ENCODE data around the gene RGL2. TPM values are rescaled to one million over a fixed set of nuclear protein-coding genes. Genes with fewer than 3 reads are reported as not detected.
"Not testable (repeated sequence)": the region's sequence is repeated elsewhere in the genome, so short reads cannot be mapped to it uniquely, and the experiment has no call there.

RGL2 gene
- total RNA-seq, 1 donor from 2014 or later: 28.4 TPM

DNA sequence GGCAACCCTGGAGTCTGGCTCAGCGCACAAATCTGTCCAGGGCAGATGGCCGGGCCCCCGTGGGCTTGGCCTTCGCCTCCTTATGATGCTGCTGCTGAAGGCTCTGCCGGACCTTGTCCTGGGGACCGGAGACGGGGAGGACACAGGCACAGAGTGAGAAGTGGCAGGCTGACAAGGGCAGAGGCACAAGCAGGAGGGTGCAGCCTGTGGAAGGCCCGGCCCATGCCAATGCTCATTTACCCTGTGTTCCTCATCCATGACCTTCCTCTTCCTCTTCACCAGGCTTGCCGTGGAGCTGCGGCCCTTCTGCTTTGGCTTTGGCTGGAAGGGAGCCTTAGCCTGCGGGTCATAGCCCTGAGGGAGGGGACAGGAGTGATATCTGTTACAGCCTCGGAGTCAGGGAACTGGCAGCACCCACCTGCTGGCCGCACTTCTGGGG, 19.5 kb downstream of the RGL2 start:
- peak overlapping the region; percentile 25 for H3K27ac Mint-ChIP-seq
- peaks cover 42% of the 10 kb centered on the region for H3K4me1 Mint-ChIP-seq
- DNase-seq: no peak
- intact Hi-C loops (cut with micrococcal nuclease): loop anchor here (10.0 kb wide), 2 partner anchors 136 to 434 kb away; partner anchors contain the start of genes CUTA, PHF1 and PSMB8
- peaks cover 69% of the 10 kb centered on the region for H3K36me3 Mint-ChIP-seq (ENCODE audit: low read depth)
- no peaks in the 10 kb centered on the region for H3K27me3 Mint-ChIP-seq
- H3K4me3 Mint-ChIP-seq: no peak overlapping the region
- no peaks in the 10 kb centered on the region for H3K9me3 Mint-ChIP-seq

DNA sequence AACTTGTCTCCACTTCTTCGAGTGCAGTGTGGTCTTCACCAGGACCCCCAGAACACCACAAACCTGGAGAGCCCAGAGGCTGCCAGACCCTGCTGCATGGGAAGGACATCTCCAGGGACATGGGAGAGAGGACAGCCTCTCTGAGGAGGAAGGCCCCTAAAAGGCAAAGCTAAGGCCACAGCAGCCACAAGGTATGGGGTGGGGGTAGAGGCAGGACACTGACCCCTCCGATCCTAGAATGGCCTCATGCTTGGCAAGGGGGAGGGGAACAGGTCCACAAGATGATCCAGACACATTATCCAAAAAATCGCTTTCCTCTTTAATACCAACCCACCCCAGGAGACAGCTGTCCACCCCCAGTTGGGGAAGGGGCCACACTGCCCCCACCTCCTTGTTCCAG, 19.9 kb downstream of the RGL2 start:
- Mint-ChIP-seq H3K4me3 (peak overlapping the region; percentile 6), H3K27ac (no peak overlapping the region), H3K36me3 (ENCODE audit: low read depth) (peaks cover 69% of the 10 kb centered on the region), H3K4me1 (peaks cover 44% of the 10 kb centered on the region), H3K27me3 (no peaks in the 10 kb centered on the region), H3K9me3 (no peaks in the 10 kb centered on the region)
- DNase-seq: no peak
- intact Hi-C loops (cut with micrococcal nuclease): loop anchor here (10.0 kb wide), 2 partner anchors 136 to 434 kb away; partner anchors contain the start of genes CUTA, PHF1 and PSMB8

DNA sequence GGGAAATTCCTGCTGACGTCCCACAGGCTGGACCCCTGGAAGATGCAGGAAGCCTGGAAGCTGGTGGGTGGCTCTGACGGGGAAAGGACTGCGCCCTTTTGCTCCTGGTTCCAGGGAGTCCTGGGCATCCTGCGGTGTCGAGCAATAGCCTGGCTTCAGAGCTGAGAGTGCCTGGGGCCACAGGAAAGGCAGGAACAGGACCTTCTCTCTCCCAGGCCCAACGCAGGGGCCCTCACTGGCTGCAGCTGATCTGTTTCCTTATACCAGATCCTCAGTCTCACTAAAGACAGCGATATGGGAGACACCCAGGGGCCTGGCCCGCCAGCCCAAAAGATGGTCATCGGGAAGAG, 20.4 kb downstream of the RGL2 start:
- Mint-ChIP-seq H3K27me3 (no peaks in the 10 kb centered on the region), H3K27ac (no peak overlapping the region), H3K9me3 (no peaks in the 10 kb centered on the region), H3K4me3 (peak overlapping the region; percentile 6), H3K36me3 (ENCODE audit: low read depth) (peaks cover 73% of the 10 kb centered on the region), H3K4me1 (peaks cover 48% of the 10 kb centered on the region)
- DNase-seq: no peak
- intact Hi-C loops (cut with micrococcal nuclease): loop anchor here (10.0 kb wide), 2 partner anchors 136 to 434 kb away; partner anchors contain the start of genes CUTA, PHF1 and PSMB8

DNA sequence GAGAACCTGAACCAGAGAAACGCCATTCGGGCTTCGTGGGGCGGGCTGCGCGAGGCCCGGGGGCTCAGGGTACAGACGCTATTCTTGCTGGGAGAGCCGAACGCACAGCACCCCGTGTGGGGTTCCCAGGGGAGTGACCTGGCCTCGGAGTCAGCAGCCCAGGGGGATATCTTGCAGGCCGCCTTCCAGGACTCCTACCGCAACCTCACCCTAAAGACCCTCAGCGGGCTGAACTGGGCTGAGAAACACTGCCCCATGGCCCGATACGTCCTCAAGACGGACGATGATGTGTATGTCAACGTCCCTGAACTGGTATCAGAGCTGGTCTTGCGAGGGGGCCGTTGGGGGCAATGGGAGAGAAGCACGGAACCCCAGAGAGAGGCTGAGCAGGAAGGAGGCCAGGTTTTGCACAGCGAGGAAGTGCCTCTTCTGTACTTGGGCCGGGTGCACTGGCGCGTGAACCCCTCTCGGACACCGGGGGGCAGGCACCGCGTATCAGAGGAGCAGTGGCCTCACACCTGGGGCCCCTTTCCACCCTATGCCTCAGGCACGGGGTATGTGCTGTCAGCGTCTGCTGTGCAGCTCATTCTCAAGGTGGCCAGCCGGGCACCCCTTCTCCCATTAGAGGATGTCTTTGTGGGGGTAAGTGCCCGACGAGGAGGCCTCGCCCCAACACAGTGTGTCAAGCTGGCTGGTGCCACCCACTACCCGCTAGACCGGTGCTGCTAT, 20.9 kb downstream of the RGL2 start:
- Mint-ChIP-seq H3K4me1 (peaks cover 52% of the 10 kb centered on the region), H3K36me3 (ENCODE audit: low read depth) (peaks cover 76% of the 10 kb centered on the region), H3K27ac (peak overlapping the region; percentile 91), H3K9me3 (no peaks in the 10 kb centered on the region), H3K27me3 (no peaks in the 10 kb centered on the region), H3K4me3 (peak overlapping the region; percentile 83)
- DNase-seq: peak; percentile 76
- intact Hi-C loops (cut with micrococcal nuclease): loop anchor here (1.0 to 10.0 kb wide), 5 partner anchors 11 to 433 kb away; partner anchors contain the start of genes CUTA, PFDN6, PHF1 and PSMB8

DNA sequence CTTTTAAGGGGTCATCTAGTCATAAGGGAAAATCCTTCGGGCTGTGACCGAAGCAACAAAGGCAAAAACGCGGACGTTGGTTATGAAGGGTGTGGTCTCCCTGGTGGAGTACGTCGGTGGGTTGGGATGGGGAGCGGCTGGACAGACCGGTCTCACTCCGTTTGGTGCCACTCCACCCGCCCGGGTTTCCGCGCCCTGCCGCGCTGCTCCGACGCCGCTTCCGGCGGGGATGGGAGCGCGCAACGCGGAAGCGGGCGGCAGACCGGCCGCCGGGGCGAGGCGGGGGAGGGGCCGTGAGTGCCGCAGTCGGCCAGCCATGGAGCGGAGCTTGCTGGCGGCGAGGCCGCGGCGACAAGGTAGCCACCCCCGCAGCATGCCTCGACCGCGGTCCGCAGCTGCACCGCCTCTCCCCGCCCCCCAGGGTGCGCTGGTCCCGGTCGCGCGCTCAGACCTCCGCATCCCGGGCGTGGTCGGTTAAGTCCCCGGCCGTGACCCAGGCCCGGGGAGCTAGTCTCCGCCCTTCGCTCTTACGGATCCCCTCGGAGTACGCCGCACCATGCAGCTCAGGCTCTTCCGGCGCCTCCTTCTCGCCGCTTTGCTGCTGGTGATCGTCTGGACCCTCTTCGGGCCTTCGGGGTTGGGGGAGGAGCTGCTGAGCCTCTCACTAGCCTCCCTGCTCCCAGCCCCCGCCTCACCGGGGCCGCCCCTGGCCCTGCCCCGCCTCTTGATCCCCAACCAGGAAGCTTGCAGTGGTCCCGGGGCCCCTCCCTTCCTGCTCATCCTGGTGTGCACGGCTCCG, 21.7 kb downstream of the RGL2 start, which contains the start of gene B3GALT4:
Gene B3GALT4 (plus strand): TSS at position 260 of the 799 bp plus-strand sequence. CDS start 297 bp downstream, at position 557.
- intact Hi-C loops (cut with micrococcal nuclease): loop anchor here (1.0 to 10.0 kb wide), 5 partner anchors 12 to 432 kb away; partner anchors contain the start of genes CUTA, PFDN6, PHF1 and PSMB8
- Mint-ChIP-seq H3K4me3 (peak within 1 kb of the TSS; percentile 94), H3K27me3 (no peaks in the 10 kb centered on the region), H3K27ac (peak within 1 kb of the TSS; percentile 91), H3K9me3 (no peaks in the 10 kb centered on the region), H3K36me3 (ENCODE audit: low read depth) (peaks cover 77% of the 10 kb centered on the region), H3K4me1 (peaks cover 56% of the 10 kb centered on the region)
- DNase-seq: peak; percentile 94

DNA sequence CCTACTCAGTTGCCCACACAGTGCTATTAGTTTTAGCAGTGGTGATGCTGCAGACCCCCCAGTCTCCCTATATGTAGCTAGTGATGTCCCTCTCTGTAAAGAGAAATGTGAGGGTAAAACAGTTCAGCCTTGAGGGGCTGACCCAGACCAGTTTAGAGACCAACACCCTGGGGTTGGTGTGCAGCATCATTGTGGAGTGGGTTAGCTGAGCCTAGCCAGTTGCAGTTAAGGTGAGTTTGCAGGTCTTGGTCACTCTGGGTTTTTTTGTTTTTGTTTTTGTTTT, 22.2 kb downstream of the RGL2 start:
- Mint-ChIP-seq H3K27ac (peak overlapping the region; percentile 87), H3K4me1 (peaks cover 58% of the 10 kb centered on the region), H3K36me3 (ENCODE audit: low read depth) (peaks cover 80% of the 10 kb centered on the region), H3K27me3 (no peaks in the 10 kb centered on the region), H3K9me3 (no peaks in the 10 kb centered on the region), H3K4me3 (peak overlapping the region; percentile 94)
- no peak for DNase-seq
- intact Hi-C loops (cut with micrococcal nuclease): loop anchor here (10.0 kb wide), 2 partner anchors 138 to 432 kb away; partner anchors contain the start of genes CUTA, PHF1 and PSMB8

DNA sequence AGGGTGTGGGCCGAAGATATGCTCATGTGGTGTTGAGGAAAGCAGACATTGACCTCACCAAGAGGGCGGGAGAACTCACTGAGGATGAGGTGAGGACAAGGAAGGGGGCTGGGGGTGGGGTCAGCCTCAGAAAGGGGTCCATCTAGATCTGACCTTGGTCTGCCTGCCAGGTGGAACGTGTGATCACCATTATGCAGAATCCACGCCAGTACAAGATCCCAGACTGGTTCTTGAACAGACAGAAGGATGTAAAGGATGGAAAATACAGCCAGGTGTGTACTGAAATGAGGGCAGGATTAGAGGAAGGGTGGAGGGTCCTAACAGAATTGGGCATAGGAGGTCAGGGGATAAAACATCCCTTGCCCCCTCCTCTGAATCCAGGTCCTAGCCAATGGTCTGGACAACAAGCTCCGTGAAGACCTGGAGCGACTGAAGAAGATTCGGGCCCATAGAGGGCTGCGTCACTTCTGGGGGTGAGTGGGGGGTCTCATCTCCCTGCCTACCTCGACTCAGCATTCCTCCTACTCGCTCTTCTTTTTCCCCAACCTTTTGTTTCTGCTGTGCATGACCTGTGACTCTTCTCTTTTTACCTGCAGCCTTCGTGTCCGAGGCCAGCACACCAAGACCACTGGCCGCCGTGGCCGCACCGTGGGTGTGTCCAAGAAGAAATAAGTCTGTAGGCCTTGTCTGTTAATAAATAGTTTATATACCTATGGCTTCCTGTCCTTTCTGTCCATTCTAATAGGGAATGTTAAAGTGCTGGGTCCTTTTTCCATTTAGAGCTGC, 22.8 kb downstream of the RGL2 start:
- intact Hi-C loops (cut with micrococcal nuclease): loop anchor here (10.0 kb wide), 2 partner anchors 139 to 431 kb away; partner anchors contain the start of genes CUTA, PHF1 and PSMB8
- Mint-ChIP-seq H3K4me3 (peak overlapping the region; percentile 94), H3K4me1 (peaks cover 61% of the 10 kb centered on the region), H3K36me3 (ENCODE audit: low read depth) (peaks cover 76% of the 10 kb centered on the region), H3K27ac (peak overlapping the region; percentile 87)
- H3K9me3 Mint-ChIP-seq, H3K27me3 Mint-ChIP-seq, DNase-seq: not testable (repeated sequence)

DNA sequence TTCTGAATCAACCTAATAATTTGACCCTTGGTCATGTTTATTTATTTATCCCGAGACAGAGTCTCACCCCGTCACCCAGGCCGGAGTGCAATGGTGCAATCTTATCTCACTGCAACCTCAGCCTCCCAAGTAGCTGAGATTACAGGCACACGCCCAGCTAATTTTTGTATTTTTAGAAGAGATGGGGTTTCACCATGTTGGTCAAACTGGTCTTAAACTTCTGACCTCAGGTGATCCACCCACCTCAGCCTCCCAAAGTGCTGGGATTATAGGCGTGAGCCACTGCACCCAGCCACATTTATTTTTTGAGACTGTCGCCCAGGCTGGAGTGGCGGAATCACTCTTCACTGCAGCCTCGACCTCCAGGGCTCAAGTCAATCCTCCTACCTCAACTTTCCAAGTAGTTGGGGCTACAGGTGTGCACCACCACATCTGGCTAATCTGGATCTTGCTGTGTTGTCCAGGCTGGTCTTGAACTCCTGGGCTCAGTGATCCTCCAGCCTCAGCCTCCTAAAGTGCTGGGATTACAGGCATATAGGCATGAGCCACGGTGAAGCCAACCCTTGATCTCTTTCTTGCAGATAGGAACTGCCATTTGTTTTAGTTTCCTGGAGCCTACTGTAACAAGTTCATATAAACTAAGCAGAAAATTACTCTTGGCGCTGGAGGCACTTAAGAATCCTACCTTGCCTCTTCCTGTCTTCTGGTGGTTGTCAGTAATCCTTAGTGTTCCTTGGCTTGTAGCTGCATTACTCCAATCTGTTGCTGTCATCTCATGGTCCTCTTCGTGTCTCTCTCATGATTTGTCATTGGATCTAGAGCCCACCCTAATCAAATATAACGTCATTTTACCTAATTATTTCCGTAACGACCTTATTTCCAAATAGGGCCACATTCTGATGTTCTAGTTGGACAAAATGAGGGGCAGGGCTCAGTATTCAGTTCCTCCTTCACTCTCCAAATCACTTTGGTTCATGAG, 24.5 kb downstream of the RGL2 start:
- peak overlapping the region; percentile 82 for H3K27ac Mint-ChIP-seq
- peaks cover 67% of the 10 kb centered on the region for H3K4me1 Mint-ChIP-seq
- no peak for DNase-seq

DNA sequence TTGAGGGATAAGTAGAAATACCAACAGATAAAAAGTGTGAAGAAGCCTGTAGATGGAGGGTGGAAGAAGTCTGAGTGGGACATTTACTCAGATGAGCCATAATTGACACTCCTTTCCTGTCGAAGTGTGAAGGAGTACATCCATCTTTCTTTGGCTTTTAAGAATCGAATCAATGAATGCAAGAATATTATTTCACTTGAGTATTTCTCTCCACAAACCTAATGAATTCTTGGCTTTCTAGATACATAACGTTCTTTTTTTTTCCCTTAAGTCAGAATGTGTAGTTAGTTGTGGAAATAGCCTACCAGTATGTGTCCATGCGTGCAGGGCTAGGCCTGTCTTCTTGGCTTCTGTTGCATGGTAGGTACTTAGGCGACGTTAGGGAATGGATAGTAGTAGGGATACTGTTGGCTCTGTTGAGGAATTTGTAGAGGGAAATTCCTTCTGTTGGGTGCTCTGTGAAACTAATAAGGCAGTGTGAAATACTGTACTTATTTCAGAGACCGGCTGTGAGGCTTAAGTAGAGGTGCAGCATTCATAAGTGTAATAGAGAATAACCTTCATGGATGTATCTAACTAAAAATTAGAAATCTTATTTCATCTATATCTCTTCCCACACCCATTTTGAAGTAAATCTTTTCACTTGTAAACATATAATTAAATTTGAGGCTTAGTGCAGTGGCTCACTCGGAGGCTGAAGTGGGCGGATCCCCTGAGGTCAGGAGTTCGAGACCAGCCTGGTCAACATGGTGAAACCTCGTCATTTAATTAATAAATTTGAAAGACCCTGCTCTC, 25.4 kb downstream of the RGL2 start:
- no peak for DNase-seq
- no peaks in the 10 kb centered on the region for H3K27me3 Mint-ChIP-seq

More for the DNA sequence above, 24.5 kb downstream of the RGL2 start:
- Mint-ChIP-seq H3K4me3 (peak overlapping the region; percentile 94), H3K27me3 (no peaks in the 10 kb centered on the region), H3K9me3 (no peaks in the 10 kb centered on the region), H3K36me3 (ENCODE audit: low read depth) (peaks cover 74% of the 10 kb centered on the region)
- intact Hi-C loops (cut with micrococcal nuclease): loop anchor here (10.0 kb wide), 2 partner anchors 141 to 429 kb away; partner anchors contain the start of genes CUTA, PHF1 and PSMB8

DNA sequence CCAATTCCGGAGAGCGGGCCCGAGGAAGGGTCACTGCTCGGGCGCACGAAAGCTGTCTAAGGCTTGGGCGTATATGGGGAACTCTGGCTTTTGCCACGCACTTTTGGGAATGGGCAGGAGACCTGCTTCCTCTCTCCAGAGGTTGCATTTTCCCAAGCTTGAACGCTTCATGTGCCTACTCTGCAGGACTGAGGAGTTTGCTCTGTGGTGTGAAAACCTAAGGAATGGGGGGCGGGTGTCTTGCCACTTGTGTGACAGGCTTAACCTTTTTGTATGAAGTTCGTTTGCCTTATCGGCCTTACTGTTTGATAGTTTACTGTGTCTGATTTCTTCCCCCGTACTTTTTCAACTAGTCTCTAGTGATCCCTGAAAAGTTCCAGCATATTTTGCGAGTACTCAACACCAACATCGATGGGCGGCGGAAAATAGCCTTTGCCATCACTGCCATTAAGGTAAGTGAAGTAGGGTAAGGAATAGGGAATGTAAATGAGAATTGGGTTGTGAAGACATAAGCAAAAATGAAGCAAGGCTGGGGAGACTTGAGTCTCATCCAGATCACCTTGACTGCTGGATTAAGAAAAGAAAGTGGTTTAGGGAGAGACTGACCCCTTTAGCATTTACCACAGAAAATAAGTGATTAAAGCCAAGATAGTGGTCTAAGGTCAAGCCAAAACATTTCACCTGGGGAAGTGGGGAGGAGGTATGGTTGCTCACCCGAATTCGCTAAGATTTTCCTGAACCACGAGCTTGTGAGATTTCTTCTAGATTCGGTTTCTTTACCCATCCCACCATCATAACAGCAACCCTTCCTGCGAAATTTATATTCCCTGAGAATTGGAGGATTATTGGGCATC, 26.2 kb downstream of the RGL2 start:
- H3K4me1 Mint-ChIP-seq: peaks cover 58% of the 10 kb centered on the region
- no peak for DNase-seq
- no peaks in the 10 kb centered on the region for H3K27me3 Mint-ChIP-seq
- intact Hi-C loops (cut with micrococcal nuclease): loop anchor here (10.0 kb wide), 2 partner anchors 142 to 428 kb away; partner anchors contain the start of genes CUTA, PHF1 and PSMB8
- H3K27ac Mint-ChIP-seq: peak overlapping the region; percentile 98
- H3K4me3 Mint-ChIP-seq: peak overlapping the region; percentile 94
- no peaks in the 10 kb centered on the region for H3K9me3 Mint-ChIP-seq
- H3K36me3 Mint-ChIP-seq (ENCODE audit: low read depth): peaks cover 78% of the 10 kb centered on the region

More for the DNA sequence above, 25.4 kb downstream of the RGL2 start:
- Mint-ChIP-seq H3K4me3 (peak overlapping the region; percentile 94), H3K9me3 (no peaks in the 10 kb centered on the region), H3K27ac (peak overlapping the region; percentile 98), H3K36me3 (ENCODE audit: low read depth) (peaks cover 75% of the 10 kb centered on the region), H3K4me1 (peaks cover 64% of the 10 kb centered on the region)
- intact Hi-C loops (cut with micrococcal nuclease): loop anchor here (10.0 kb wide), 2 partner anchors 141 to 429 kb away; partner anchors contain the start of genes CUTA, PHF1 and PSMB8

Data from activated CD4-positive, alpha-beta T cell treated with anti-CD3 and anti-CD28 coated beads, Interleukin-2, amount 10 ng/mL, durations not matched to agents 24 days and 14 days (primary cell).